Endothelial cell of hepatic sinusoid (primary cell): ENCODE results near the gene TRAPPC2L.

ENCODE experiments used
- in situ Hi-C: cut with HindIII; loops from 2 replicates; pipeline ENCODE4 v1.10.0; 2017; ENCODE audit warnings: low sequenced_read_pairs

The TRAPPC2L gene

GRCh38 chr16:88856122-88856827 lies 652 bp upstream of the TRAPPC2L start:
- in situ Hi-C loops, result loop anchor here (25.0 kb wide), 1 partner anchor 94 kb away; no protein-coding TSS in a partner anchor

DNA sequence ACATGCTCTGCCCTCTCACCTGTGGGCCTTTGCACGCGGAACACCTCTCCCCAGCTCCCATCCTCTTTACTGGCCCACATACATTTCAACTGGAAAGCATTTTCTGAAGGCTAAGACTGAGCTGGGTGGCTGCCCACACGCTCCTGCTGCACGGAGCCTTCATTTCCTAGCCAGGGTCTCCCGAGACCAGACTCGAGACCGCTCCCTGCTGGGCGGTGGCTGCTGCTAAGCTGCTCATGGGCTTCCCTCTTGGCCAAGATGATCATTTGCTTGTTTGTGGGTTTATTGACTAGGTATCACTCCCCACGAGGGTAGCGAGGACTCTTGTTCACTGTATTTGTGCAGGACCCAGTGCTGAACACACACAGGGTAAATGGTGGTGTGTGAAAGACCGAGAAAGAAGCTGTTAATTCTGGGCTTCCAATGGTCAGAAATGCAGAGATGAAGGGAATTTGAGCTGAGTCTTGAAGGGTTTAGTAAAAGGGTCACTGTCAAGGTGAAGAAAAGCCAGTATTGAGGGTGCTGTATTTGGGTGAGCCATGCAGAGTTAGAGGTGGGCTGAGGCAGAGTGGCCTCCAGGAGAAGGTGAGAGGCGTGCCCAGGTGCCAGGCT lies 907 bp downstream of the TRAPPC2L start:
- in situ Hi-C loops, result loop anchor here (25.0 kb wide), 1 partner anchor 96 kb away; no protein-coding TSS in a partner anchor

- in situ Hi-C loops, result loop anchor here (25.0 kb wide), 1 partner anchor 97 kb away; no protein-coding TSS in a partner anchor
These were observed 2.6 kb downstream of the TRAPPC2L start for GRCh38 chr16:88859381-88860091.

DNA sequence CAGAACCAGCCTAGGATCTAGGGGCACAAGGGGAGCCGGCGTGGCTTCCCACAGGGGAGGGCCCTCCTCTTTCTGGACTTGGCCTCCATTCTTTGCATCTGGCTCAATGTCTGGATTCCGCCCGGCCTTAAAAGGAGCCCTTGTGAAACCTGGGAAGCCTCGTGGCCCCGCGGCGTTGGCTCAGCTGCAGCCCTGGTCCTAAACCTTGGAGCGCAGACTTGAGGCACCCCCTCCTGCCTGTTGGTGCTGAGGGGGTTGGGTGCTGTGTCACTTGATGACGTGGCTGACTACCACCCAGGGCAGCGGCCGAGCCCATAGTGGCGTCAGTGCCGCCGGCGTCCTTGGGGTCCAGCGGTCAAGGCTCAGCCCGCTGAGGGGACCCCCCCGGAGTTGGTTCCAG lies 4.4 kb downstream of the TRAPPC2L start:
- in situ Hi-C loops, result loop anchor here (25.0 kb wide), 1 partner anchor 99 kb away; no protein-coding TSS in a partner anchor

DNA sequence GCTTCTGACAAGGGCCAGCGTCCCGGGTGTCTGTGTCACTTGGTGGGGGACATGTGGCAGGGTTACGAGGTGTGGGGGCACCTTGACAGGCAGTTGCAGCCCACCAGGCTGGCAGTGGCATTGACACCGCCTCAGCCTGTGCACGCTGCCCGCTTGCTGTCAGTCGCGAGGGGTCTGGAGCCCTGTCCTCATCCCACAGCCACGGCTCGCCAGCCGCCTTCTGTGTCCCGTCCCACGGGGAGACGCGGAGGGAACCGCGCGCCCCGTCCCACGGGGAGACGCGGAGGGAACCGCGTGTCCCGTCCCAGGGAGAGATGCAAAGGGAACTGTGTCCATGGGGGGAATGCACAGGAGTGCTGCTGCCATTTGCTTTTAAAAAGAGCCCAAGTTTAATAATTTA lies 6.0 kb downstream of the TRAPPC2L start:
- in situ Hi-C loops, result loop anchor here (25.0 kb wide), 1 partner anchor 101 kb away; no protein-coding TSS in a partner anchor

GRCh38 chr16:88863426-88863825 lies 6.5 kb downstream of the TRAPPC2L start:
- in situ Hi-C loops, result loop anchor here (25.0 kb wide), 1 partner anchor 101 kb away; no protein-coding TSS in a partner anchor

DNA sequence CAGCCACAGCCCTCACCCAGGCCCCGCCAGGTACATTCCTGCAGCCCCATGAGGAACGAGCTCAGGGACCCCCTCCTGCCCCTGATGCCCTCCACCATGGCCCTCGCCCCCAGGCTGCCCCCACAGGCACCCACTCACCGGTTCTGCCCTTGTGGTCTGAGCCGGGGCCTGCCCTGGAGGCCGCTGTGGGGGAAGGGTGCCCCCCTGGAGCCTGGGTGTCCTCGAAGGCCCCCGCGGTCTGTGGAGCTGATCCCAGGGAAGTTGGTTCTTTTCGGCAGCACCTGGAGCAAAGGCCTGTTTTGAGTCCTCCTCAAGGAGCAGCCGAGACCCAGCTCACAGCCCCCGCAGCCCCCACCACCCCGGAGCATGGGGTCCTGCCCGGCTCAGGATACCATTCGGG lies 7.2 kb downstream of the TRAPPC2L start:
- in situ Hi-C loops, result loop anchor here (25.0 kb wide), 1 partner anchor 102 kb away; no protein-coding TSS in a partner anchor

GRCh38 chr16:88864521-88864920 lies 7.6 kb downstream of the TRAPPC2L start:
- in situ Hi-C loops, result loop anchor here (25.0 kb wide), 1 partner anchor 102 kb away; no protein-coding TSS in a partner anchor

DNA sequence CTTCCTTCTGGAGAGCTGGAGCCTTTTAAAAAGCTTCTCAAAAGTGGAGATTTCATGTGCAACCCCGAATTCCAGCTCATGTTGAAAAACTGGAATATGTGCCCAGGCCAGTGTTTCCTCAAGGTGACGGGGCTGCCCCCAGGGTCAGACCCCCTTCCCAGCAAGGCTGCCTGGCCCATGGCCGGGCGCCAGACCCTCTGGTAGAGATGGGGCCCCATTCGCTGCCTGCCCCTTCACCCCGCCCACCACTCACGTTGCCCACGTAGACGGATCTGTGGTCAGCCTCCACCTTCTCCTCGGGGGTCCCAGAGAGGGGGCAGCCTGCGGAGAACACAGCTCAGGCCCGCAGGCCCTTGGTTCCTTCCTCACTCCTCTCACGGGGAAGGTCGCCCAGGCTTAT lies 8.4 kb downstream of the TRAPPC2L start:
- in situ Hi-C loops, result loop anchor here (25.0 kb wide), 1 partner anchor 103 kb away; no protein-coding TSS in a partner anchor

- in situ Hi-C loops, result loop anchor here (25.0 kb wide), 1 partner anchor 103 kb away; no protein-coding TSS in a partner anchor
These were observed 8.8 kb downstream of the TRAPPC2L start for GRCh38 chr16:88865742-88866141.

DNA sequence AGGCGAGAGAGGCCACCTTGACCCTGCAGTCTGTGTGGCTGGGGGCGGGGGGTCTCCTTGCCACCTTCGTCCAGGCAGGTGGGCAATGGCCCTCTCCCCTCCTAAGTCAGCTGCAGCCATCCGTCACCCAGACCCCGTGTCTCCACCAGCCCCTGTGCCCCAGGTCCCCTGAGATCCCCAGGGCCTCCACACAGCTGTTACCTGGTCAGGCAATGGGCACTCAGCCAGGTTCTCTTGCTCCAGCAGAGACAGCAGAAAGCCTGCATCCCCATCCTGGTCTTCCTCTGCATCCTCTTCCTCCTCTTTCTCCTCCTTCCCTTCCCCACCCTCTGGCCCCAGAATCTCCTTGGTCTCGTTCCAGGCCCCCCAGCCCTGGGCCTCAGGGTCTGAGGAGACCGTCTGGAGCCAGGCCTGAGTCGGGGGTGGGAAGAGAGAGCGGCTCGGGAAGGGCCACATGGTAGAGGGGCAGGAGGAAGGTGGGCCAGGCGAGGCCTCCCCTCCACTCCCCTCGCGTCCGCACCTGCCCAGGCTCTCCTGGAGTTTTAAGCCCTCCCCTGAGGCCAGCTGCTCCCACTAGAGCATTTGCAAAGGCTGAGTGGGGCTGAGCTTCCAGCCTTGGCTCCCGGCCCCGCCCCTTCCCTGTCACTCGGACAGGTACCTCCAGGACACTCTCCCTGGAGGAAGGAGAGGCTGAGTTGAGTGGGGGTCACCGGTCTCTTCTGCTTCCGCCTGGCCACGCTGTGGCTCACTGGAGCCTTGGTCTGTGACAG lies 9.4 kb downstream of the TRAPPC2L start, which contains the start of gene PABPN1L:
PABPN1L (minus strand) TSS at position 510 of the 770 bp plus-strand sequence; CDS start at position 456, 54 bp downstream.
- in situ Hi-C loops, result loop anchor here (25.0 kb wide), 1 partner anchor 104 kb away; no protein-coding TSS in a partner anchor

DNA sequence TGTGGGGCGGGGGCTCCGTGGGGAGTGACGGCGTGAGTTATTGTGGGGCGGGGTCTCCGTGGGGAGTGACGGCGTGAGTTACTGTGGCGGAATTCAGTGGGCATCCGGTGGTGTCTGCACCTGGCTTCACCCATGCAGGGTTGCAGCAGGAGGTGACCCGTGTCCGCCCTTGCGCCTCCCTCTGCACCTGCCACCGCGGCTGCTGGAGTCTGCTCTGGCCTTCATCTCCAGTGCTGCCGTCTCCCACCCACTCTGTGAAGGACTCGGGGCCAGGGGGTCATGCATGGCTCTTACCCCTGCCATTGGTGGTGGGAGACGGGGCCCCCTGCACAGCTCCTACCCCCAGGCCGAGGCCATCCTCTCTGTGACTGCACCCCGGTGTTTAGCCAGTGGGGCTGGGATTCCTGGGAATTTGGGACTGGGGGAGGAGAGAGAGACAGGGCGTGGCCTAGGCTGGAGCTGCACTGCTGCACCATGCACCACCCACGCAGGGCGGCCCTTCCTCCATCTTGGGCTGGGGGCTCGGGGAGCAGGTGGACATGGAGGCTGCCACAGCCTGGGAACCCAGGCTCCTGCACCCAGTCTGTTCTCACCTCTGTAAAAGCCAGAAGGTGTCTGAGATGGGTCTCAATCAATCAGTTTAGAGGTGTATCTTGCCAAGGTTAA lies 10.8 kb downstream of the TRAPPC2L start:
- in situ Hi-C loops, result loop anchor here (25.0 kb wide), 1 partner anchor 105 kb away; no protein-coding TSS in a partner anchor

- in situ Hi-C loops, result loop anchor here (25.0 kb wide), 1 partner anchor 107 kb away; no protein-coding TSS in a partner anchor
These were observed 12.2 kb downstream of the TRAPPC2L start for GRCh38 chr16:88868974-88869672.

GRCh38 chr16:88869673-88869980 lies 12.7 kb downstream of the TRAPPC2L start:
- in situ Hi-C loops, result loop anchor here (25.0 kb wide), 1 partner anchor 107 kb away; no protein-coding TSS in a partner anchor

GRCh38 chr16:88870608-88871348 lies 13.9 kb downstream of the TRAPPC2L start:
- in situ Hi-C loops, result loop anchor here (25.0 kb wide), 1 partner anchor 108 kb away; no protein-coding TSS in a partner anchor

DNA sequence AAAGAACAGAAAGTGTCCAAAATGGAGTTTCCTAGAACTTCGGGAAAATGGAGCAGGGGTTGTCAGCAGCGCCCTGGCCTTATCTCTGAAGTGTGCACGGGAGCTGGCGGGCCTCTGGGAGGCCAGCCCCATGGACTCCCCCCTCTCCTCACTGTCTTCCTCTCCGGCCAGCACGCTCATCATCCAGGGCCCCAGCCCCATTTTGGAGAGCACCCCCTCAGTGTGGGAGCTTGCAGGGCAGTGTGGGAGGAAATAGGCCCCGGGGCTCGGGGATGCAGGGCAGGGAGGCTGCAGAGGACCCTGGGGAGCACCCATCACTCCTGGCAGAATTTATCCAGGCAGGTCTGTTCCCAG lies 14.4 kb downstream of the TRAPPC2L start:
- in situ Hi-C loops, result loop anchor here (25.0 kb wide), 1 partner anchor 109 kb away; no protein-coding TSS in a partner anchor

DNA sequence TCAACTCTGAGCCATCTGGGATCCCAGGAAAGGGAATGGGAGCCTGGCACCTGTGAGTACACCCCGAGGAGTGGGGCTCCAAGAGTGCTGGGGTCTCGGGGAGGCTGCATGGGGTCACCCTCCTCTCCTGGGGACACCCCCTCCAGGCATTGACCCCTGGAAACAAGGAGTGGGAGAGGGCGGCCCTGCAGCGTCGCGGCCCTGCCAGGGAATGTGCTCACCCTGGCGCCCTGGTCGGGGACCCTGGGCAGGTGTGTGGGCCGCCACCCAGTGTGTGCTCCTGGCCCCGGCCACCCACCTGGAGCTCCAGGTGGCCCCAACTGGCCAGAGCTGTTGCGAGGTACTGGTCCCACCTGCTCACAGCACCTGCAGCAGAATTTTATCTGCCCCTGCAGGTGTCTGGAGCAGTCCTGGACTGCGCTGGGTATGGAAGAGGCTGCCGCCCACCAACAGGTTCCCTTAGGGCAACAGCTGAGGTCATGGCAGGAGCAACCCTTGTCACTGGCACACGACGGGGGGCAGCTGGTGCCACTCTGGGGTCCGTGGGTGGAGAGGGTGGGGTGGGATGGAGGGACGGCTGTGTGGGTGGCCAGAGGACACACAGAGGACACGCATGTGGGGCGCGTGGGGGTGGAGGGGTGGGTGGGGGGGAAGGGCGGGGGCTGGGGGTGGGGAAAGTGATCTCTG lies 14.9 kb downstream of the TRAPPC2L start:
- in situ Hi-C loops, result loop anchor here (25.0 kb wide), 1 partner anchor 110 kb away; no protein-coding TSS in a partner anchor
